Measurements from ENCODE around the gene SRC.

DNA sequence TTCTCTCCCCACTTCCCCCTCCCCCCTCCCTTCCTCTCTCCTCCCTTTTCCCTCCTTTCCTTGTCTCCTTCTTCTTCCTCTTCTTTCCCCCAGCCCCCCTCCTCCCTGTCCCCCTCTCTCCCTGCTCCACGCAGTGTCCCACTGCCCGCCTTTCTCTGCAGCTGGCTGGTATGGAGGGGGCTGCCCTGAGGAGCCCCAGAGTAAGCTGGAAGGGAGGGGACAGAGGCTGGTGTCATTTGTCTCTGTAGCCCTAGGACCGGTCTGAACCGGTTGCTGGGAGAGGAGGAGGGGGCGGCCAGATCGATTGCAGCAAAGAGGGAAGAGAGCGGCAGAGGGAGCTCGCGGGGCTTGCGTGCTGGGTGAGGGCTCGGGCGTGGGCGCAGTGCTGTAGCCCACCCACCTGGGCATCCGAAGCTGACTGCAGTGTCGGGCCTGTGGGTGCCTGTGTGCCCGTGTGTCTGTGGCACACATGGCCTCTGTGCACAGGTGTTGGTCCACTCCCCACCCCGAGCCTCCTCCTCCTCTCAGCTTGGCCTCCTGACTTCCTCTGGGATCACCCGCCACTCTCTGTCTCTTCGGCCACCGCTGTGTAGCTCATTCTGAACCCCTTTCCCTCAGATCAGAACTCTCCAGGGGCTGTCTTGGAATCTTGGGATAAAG lies 50.6 kb downstream of the SRC start:
- TF ChIP-seq, protein P1, sequence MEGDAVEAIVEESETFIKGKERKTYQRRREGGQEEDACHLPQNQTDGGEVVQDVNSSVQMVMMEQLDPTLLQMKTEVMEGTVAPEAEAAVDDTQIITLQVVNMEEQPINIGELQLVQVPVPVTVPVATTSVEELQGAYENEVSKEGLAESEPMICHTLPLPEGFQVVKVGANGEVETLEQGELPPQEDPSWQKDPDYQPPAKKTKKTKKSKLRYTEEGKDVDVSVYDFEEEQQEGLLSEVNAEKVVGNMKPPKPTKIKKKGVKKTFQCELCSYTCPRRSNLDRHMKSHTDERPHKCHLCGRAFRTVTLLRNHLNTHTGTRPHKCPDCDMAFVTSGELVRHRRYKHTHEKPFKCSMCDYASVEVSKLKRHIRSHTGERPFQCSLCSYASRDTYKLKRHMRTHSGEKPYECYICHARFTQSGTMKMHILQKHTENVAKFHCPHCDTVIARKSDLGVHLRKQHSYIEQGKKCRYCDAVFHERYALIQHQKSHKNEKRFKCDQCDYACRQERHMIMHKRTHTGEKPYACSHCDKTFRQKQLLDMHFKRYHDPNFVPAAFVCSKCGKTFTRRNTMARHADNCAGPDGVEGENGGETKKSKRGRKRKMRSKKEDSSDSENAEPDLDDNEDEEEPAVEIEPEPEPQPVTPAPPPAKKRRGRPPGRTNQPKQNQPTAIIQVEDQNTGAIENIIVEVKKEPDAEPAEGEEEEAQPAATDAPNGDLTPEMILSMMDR (IDR thresholded peaks at IDR 0.05), result no peak
- TF ChIP-seq POLR2AphosphoS5 (IDR thresholded peaks at IDR 0.05; ENCODE audit: low read depth, low read length) (no peak), EP300 (IDR thresholded peaks at IDR 0.05; ENCODE audit: borderline replicate concordance in 1 of 2, low read depth in 1 of 2, low read length in 1 of 2) (no peak), RFX5 (IDR thresholded peaks at IDR 0.05; ENCODE audit: low read length) (no peak), CHD2 (IDR thresholded peaks at IDR 0.05; ENCODE audit: low read length, partially characterized antibody) (no peak), RXRA (IDR thresholded peaks at IDR 0.05; ENCODE audit: borderline replicate concordance, low read depth) (no peak), TEAD4 (IDR thresholded peaks at IDR 0.05; ENCODE audit: borderline replicate concordance, insufficient read depth) (no peak)
- TF ChIP-seq, protein P2, sequence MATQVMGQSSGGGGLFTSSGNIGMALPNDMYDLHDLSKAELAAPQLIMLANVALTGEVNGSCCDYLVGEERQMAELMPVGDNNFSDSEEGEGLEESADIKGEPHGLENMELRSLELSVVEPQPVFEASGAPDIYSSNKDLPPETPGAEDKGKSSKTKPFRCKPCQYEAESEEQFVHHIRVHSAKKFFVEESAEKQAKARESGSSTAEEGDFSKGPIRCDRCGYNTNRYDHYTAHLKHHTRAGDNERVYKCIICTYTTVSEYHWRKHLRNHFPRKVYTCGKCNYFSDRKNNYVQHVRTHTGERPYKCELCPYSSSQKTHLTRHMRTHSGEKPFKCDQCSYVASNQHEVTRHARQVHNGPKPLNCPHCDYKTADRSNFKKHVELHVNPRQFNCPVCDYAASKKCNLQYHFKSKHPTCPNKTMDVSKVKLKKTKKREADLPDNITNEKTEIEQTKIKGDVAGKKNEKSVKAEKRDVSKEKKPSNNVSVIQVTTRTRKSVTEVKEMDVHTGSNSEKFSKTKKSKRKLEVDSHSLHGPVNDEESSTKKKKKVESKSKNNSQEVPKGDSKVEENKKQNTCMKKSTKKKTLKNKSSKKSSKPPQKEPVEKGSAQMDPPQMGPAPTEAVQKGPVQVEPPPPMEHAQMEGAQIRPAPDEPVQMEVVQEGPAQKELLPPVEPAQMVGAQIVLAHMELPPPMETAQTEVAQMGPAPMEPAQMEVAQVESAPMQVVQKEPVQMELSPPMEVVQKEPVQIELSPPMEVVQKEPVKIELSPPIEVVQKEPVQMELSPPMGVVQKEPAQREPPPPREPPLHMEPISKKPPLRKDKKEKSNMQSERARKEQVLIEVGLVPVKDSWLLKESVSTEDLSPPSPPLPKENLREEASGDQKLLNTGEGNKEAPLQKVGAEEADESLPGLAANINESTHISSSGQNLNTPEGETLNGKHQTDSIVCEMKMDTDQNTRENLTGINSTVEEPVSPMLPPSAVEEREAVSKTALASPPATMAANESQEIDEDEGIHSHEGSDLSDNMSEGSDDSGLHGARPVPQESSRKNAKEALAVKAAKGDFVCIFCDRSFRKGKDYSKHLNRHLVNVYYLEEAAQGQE (IDR thresholded peaks at IDR 0.05; ENCODE audit: low read depth, low read length), result no peak

Data from SK-N-SH (cell line).